GM12878 (cell line): ENCODE data around the gene PPP6R1. TPM values are rescaled to one million over a fixed set of nuclear protein-coding genes. Genes with fewer than 3 reads are reported as not detected.

Experiments used
- ATAC-seq: fragments of 200-7000 bp; cut with Tn5 transposase; 3 replicates; pipeline ENCODE4 v1.9.1; 2020; ENCODE audit warnings: mild to moderate bottlenecking, moderate library complexity
- BruUV-seq: library from RNA; stranded (reverse); fragments of 400-500 nt; replicated peaks from 2 replicates; lab custom pipeline; 2021; lab: Mats Ljungman, UMichigan
- CTCF ChIA-PET: fragments of 300-600 bp; sonication (Branson Sonifier 250); formaldehyde crosslinking; extraction: SDS; loops from one replicate; lab custom pipeline; 2021; ENCODE audit warnings: inconsistent platforms; lab: Yijun Ruan, JAX
- POLR2A ChIA-PET: fragments of 350-600 bp; formaldehyde crosslinking; extraction: SDS; loops from one replicate; lab custom pipeline; 2021; ENCODE audit warnings: inconsistent platforms; lab: Charles Lee
- RAD21 ChIA-PET: fragments of 300-600 bp; sonication (Branson Sonifier 250); formaldehyde crosslinking; loops from one replicate; lab custom pipeline; 2023; ENCODE audit warnings: antibody characterized with exemption; ENCODE audit not compliant: unreplicated experiment; lab: Charles Lee
- SMC1A ChIA-PET: fragments of 300-600 bp; sonication (Branson Sonifier 250); formaldehyde crosslinking; loops from one replicate; lab custom pipeline; 2023; ENCODE audit not compliant: unreplicated experiment, uncharacterized antibody; lab: Charles Lee
- DNase-seq: peaks from one replicate; pipeline ENCODE4 v3.0.0-alpha.2; 2011; ENCODE audit warnings: low read depth, low spot score
- FAIRE-seq: peaks from 3 replicates; lab custom pipeline; 2011; peaks lifted over from hg19 to GRCh38; lab: Jason Lieb, UNC
- H2AFZ ChIP-seq: 2 replicates; pipeline ENCODE4 v1.6.0; 2011; ENCODE audit warnings: low read depth, low read length, control low read depth; ENCODE audit not compliant: control insufficient read depth
- H3K27ac ChIP-seq: 2 replicates; pipeline ENCODE4 v1.5.1; 2011; ENCODE audit warnings: control low read depth; ENCODE audit not compliant: control insufficient read depth, insufficient read depth
- H3K27me3 ChIP-seq, 2 experiments: replicated peaks in 1 of 2; 2 replicates each; pipeline versions ENCODE4 v1.6.0 to v1.6.1; 2011; ENCODE audit warnings: low read length in 1 of 2; ENCODE audit not compliant: control insufficient read depth in 2 of 2, insufficient read depth in 2 of 2
- H3K36me3 ChIP-seq, 2 experiments: 2 replicates each; pipeline ENCODE4 v1.5.1; 2011; ENCODE audit warnings: low read length in 1 of 2; ENCODE audit not compliant: control insufficient read depth in 2 of 2, insufficient read depth in 2 of 2
- H3K4me1 ChIP-seq: 2 replicates; pipeline ENCODE4 v1.6.1; 2011; ENCODE audit warnings: mild to moderate bottlenecking, low read length, moderate library complexity, mixed read lengths; ENCODE audit not compliant: control insufficient read depth, insufficient read depth
- H3K4me2 ChIP-seq: 2 replicates; pipeline ENCODE4 v1.6.0; 2011; ENCODE audit warnings: control low read depth; ENCODE audit not compliant: control insufficient read depth, insufficient read depth
- H3K4me3 ChIP-seq: fragments of 200-600 bp; sonication (generic); 2 replicates; pipeline ENCODE4 v1.5.1; 2016
- H3K79me2 ChIP-seq: 2 replicates; pipeline ENCODE4 v1.6.0; 2011; ENCODE audit warnings: low read length; ENCODE audit not compliant: control insufficient read depth, insufficient read depth
- H3K9ac ChIP-seq: 2 replicates; pipeline ENCODE4 v1.8.0; 2011; ENCODE audit warnings: low read length, control low read depth, mixed read lengths; ENCODE audit not compliant: control insufficient read depth, insufficient read depth
- H3K9me3 ChIP-seq: replicated peaks from 3 replicates; pipeline ENCODE4 v1.5.1; 2011; ENCODE audit warnings: mild to moderate bottlenecking, low read length; ENCODE audit not compliant: control insufficient read depth, insufficient read depth
- H4K20me1 ChIP-seq: 2 replicates; pipeline ENCODE4 v1.6.0; 2011; ENCODE audit not compliant: control insufficient read depth, insufficient read depth
- E2F8 ChIP-seq: fragments of 450-650 bp; IDR thresholded peaks from 2 replicates; pipeline ENCODE4 v1.6.1; 2018; ENCODE audit warnings: mild to moderate bottlenecking, low read depth, moderate library complexity; ENCODE audit not compliant: partially characterized antibody
- EGR1 ChIP-seq, 2 experiments: IDR thresholded peaks; 1 replicate in 1 of 2; 2 replicates in 1 of 2; pipeline ENCODE4 v1.6.1; 2011 to 2012; ENCODE audit warnings: low read depth in 2 of 2, low read length in 2 of 2, borderline replicate concordance in 1 of 2, mild to moderate bottlenecking in 1 of 2, moderate library complexity in 1 of 2
- FOXK2 ChIP-seq: fragments of 450-650 bp; IDR thresholded peaks from 2 replicates; pipeline ENCODE4 v1.6.1; 2017; ENCODE audit warnings: mild to moderate bottlenecking, moderate library complexity
- GABPA ChIP-seq: IDR thresholded peaks from 2 replicates; pipeline ENCODE4 v1.6.1; 2014; ENCODE audit warnings: antibody characterized with exemption, low read depth, mild to moderate bottlenecking, inconsistent platforms
- IRF5 ChIP-seq: fragments of 450-650 bp; IDR thresholded peaks from 2 replicates; pipeline ENCODE4 v1.6.1; 2017; ENCODE audit warnings: borderline replicate concordance
- JUNB ChIP-seq: IDR thresholded peaks from 2 replicates; pipeline ENCODE4 v1.6.1; 2016; ENCODE audit warnings: antibody characterized with exemption, mild to moderate bottlenecking
- NFIC ChIP-seq: IDR thresholded peaks from 2 replicates; pipeline ENCODE4 v1.6.1; 2012; ENCODE audit warnings: low read depth, mild to moderate bottlenecking, inconsistent platforms, low read length, moderate library complexity
- PML ChIP-seq: IDR thresholded peaks from 2 replicates; pipeline ENCODE4 v1.6.1; 2012; ENCODE audit warnings: low read length, inconsistent platforms
- TCF12 ChIP-seq: IDR thresholded peaks from 2 replicates; pipeline ENCODE4 v1.6.1; 2011; ENCODE audit warnings: low read depth, mild to moderate bottlenecking, low read length
- ZBTB4 ChIP-seq: fragments of 450-650 bp; formaldehyde crosslinking; IDR thresholded peaks from 2 replicates; pipeline ENCODE4 v1.4.0; 2022; ENCODE audit warnings: mild to moderate bottlenecking, moderate library complexity
- ZNF217 ChIP-seq: fragments of 450-650 bp; IDR thresholded peaks from 2 replicates; pipeline ENCODE4 v1.6.1; 2017; ENCODE audit warnings: antibody characterized with exemption, mild to moderate bottlenecking
- WGBS: methylation state at CpG from one replicate; pipeline ENCODE4 v1.1.6; 2016; ENCODE audit warnings: low lambda C conversion rate; ENCODE audit not compliant: insufficient replicate concordance, insufficient coverage; ENCODE audit errors: missing lambda C conversion rate; 5-methylcytosine and 5-hydroxymethylcytosine counted together
- in situ Hi-C: fragments of 300-500 bp; cut with MboI; formaldehyde crosslinking; loops from 9 replicates; pipeline ENCODE4 v1.14.3; 2018; ENCODE audit warnings: mixed read lengths
- intact Hi-C: fragments of 100-400 bp; cut with micrococcal nuclease; formaldehyde crosslinking; loops from one replicate; pipeline ENCODE4 v1.14.2; 2022; ENCODE audit not compliant: unreplicated experiment
- polyA plus RNA-seq, 11 experiments: library from polyadenylated mRNA; depleted of rRNA in 4 of 11; unstranded in 6 of 11; stranded (reverse) in 5 of 11; fragments of >200 nt; fragmentation: Nextera tagmentation in 4 of 11; fragmentation: Illumina TruSeq in 1 of 11; extraction: Ambion mirVana in 4 of 11; extraction: Trizol in 1 of 11; gene quantifications; 1 replicate in 1 of 11; 2 replicates in 10 of 11; pipeline versions ENCODE4 v1.2.1 to v1.2.3, GENCODE V29; 2011 to 2016; ENCODE audit warnings: inconsistent platforms in 2 of 11, missing spikeins in 2 of 11, low read depth in 1 of 11
- total RNA-seq, 4 experiments: library from RNA; depleted of rRNA in 3 of 4; stranded (reverse); fragments of >200 nt in 3 of 4; fragmentation: Illumina TruSeq in 1 of 4; extraction: Trizol in 1 of 4; gene quantifications; 2 replicates each; pipeline versions ENCODE4 v1.2.1 to v1.2.3, GENCODE V29; 2013 to 2021

Gene PPP6R1
- total and polyA plus RNA-seq, 10 of the 15 experiments (the other 5 are each of a cell fraction or from before 2014, with no cell fraction given), result 0.80 to 173 (median 63.7) TPM

GRCh38 chr19:55208880-55209692 is 49.7 kb downstream of the PPP6R1 start, which contains the start of gene PTPRH:
PTPRH (minus strand) TSS chr19:55209501; CDS start chr19:55209433, 68 bp downstream.
- H2AFZ ChIP-seq, result no peak within 1 kb of the TSS
- intact Hi-C loops (no loop called here), in situ Hi-C loops (no loop called here)
- no peak within 1 kb of the TSS for H3K27ac ChIP-seq
- H3K79me2 ChIP-seq, result no peaks in the 10 kb centered on the region
- H3K4me3 ChIP-seq, result no peak within 1 kb of the TSS
- no peaks in the 10 kb centered on the region for H3K36me3 ChIP-seq
- ATAC-seq (no peak), FAIRE-seq (no peak), DNase-seq (no peak)
- no peaks in the 10 kb centered on the region for H4K20me1 ChIP-seq
- RAD21 ChIA-PET, result no interaction called here
- H3K27me3 ChIP-seq, result no peaks in the 10 kb centered on the region
- POLR2A ChIA-PET, result interaction anchor here (0.6 kb wide), 1 partner anchor 40 kb away, joined by 3 read pairs; no protein-coding TSS in a partner anchor
- CTCF ChIA-PET, result no interaction called here
- H3K4me2 ChIP-seq, result no peak within 1 kb of the TSS
- no peaks in the 10 kb centered on the region for H3K4me1 ChIP-seq
- no peak within 1 kb of the TSS for H3K9ac ChIP-seq
- 44% methylated on average over 16 of the region's 18 CpGs for WGBS
- BruUV-seq, result no TSS peak
- peaks cover 3% of the 10 kb centered on the region; the same call in 1 of the 3 replicates for H3K9me3 ChIP-seq
- TF ChIP-seq NFIC, result no peak
- TF ChIP-seq FOXK2, result no peak
- TF ChIP-seq JUNB, result no peak
- no peak for TF ChIP-seq EGR1 (IDR thresholded peaks at IDR 0.05; ENCODE audit: borderline replicate concordance in 1 of 2, low read depth in 2 of 2, low read length in 2 of 2)
- no peak for TF ChIP-seq ZBTB4 (CRISPR knock-in tag)
- TF ChIP-seq ZNF217, result no peak
- TF ChIP-seq TCF12, result no peak
- no peak for TF ChIP-seq IRF5
- no peak for TF ChIP-seq E2F8
- no peak for TF ChIP-seq PML
- TF ChIP-seq GABPA, result no peak
- TF ChIP-seq, all 136 proteins: peak for 0
- SMC1A ChIA-PET, result no interaction called here
